ENCODE measurements around the gene STARD13. TPM values are rescaled to one million over a fixed set of nuclear protein-coding genes. Genes with fewer than 3 reads are reported as not detected.

The STARD13 gene
- total RNA-seq, 1 experiment from 2014 or later = 26.6 TPM

GRCh38 chr13:33249894-33250293 lies 35.7 kb downstream of the STARD13 start:
- Histone ChIP-seq H4K20me1 (ENCODE audit: low read length) (no peaks in the 10 kb centered on the region), H3K9ac (ENCODE audit: low read length) (no peak overlapping the region), H3F3A (ENCODE audit: low read length, unreplicated experiment) (peaks cover 7% of the 10 kb centered on the region), H3K27me3 (ENCODE audit: low read length) (no peaks in the 10 kb centered on the region), H3K79me2 (ENCODE audit: low read length) (peaks cover 84% of the 10 kb centered on the region), H3K27ac (ENCODE audit: low read length) (no peak overlapping the region), H3K4me2 (ENCODE audit: low read length) (no peak overlapping the region), H2AFZ (ENCODE audit: low read length) (no peak overlapping the region), H3K4me3 (ENCODE audit: low read length) (no peak overlapping the region), H3K4me1 (ENCODE audit: insufficient read depth, low read length) (peaks cover 39% of the 10 kb centered on the region), H3K9me3 (ENCODE audit: low read length) (no peaks in the 10 kb centered on the region), H3K36me3 (ENCODE audit: low read depth, low read length) (peaks cover 3% of the 10 kb centered on the region; the same call in 1 of the 2 replicates), H3K9me2 (replicated peaks; ENCODE audit: low read length) (no peaks in the 10 kb centered on the region)
- ChIA-PET CTCF (no interaction called here), POLR2A (ENCODE audit: unreplicated experiment) (no interaction called here)
- DNase-seq = no peak
- no TSS peak for BruUV-seq (replicated peaks)
- no peak for ATAC-seq
- intact Hi-C loops (cut with micrococcal nuclease) = no loop called here
- TF ChIP-seq CTCF (conservative IDR thresholded peaks at IDR 0.05; ENCODE audit: low read depth, low read length) (no peak), EZH2 (IDR thresholded peaks at IDR 0.05; ENCODE audit: low read length, unreplicated experiment) (no peak), EZH2phosphoT487 (IDR thresholded peaks at IDR 0.05; ENCODE audit: borderline replicate concordance, low read length) (no peak)

GRCh38 chr13:33249066-33249465 lies 36.5 kb downstream of the STARD13 start:
- H3K27me3 ChIP-seq (ENCODE audit: low read length) = no peaks in the 10 kb centered on the region
- TF ChIP-seq CTCF (conservative IDR thresholded peaks at IDR 0.05; ENCODE audit: low read depth, low read length) (no peak), EZH2 (IDR thresholded peaks at IDR 0.05; ENCODE audit: low read length, unreplicated experiment) (no peak), EZH2phosphoT487 (IDR thresholded peaks at IDR 0.05; ENCODE audit: borderline replicate concordance, low read length) (no peak)
- no peaks in the 10 kb centered on the region for H3K9me3 ChIP-seq (ENCODE audit: low read length)
- no peaks in the 10 kb centered on the region for H4K20me1 ChIP-seq (ENCODE audit: low read length)
- intact Hi-C loops (cut with micrococcal nuclease) = no loop called here
- peak; percentile 44 for DNase-seq
- H3K27ac ChIP-seq (ENCODE audit: low read length) = peak overlapping the region; percentile 33
- ChIA-PET POLR2A (ENCODE audit: unreplicated experiment) (no interaction called here), CTCF (interaction anchor here (0.7 kb wide), 1 partner anchor 10 kb away, joined by 3 read pairs; no protein-coding TSS in a partner anchor)
- peaks cover 7% of the 10 kb centered on the region for H3F3A ChIP-seq (ENCODE audit: low read length, unreplicated experiment)
- no peaks in the 10 kb centered on the region for H3K9me2 ChIP-seq (replicated peaks; ENCODE audit: low read length)
- H3K36me3 ChIP-seq (ENCODE audit: low read depth, low read length) = peaks cover 3% of the 10 kb centered on the region; the same call in 1 of the 2 replicates
- no peak overlapping the region for H2AFZ ChIP-seq (ENCODE audit: low read length)
- peaks cover 84% of the 10 kb centered on the region for H3K79me2 ChIP-seq (ENCODE audit: low read length)
- peak overlapping the region; percentile 61; the same call in 1 of the 2 replicates for H3K4me2 ChIP-seq (ENCODE audit: low read length)
- no peak overlapping the region for H3K9ac ChIP-seq (ENCODE audit: low read length)
- H3K4me3 ChIP-seq (ENCODE audit: low read length) = 0 out of 2 replicates have a peak overlapping the region, but pooled peaks have one; percentile 12
- BruUV-seq (replicated peaks) = no TSS peak
- peaks cover 39% of the 10 kb centered on the region for H3K4me1 ChIP-seq (ENCODE audit: insufficient read depth, low read length)
- ATAC-seq = no peak

- peaks cover 74% of the 10 kb centered on the region for H3K79me2 ChIP-seq (ENCODE audit: low read length)
- no peak for TF ChIP-seq CTCF (conservative IDR thresholded peaks at IDR 0.05; ENCODE audit: low read depth, low read length)
- no peak for TF ChIP-seq EZH2 (IDR thresholded peaks at IDR 0.05; ENCODE audit: low read length, unreplicated experiment)
- no peak for TF ChIP-seq EZH2phosphoT487 (IDR thresholded peaks at IDR 0.05; ENCODE audit: borderline replicate concordance, low read length)
- H3K27ac ChIP-seq (ENCODE audit: low read length) = no peak overlapping the region
- no peaks in the 10 kb centered on the region for H3K9me2 ChIP-seq (replicated peaks; ENCODE audit: low read length)
- H3K27me3 ChIP-seq (ENCODE audit: low read length) = no peaks in the 10 kb centered on the region
- POLR2A ChIA-PET (ENCODE audit: unreplicated experiment) = no interaction called here
- H3K9me3 ChIP-seq (ENCODE audit: low read length) = 0 out of 2 replicates have a peak, but pooled peaks cover 5% of the 10 kb centered on the region
- DNase-seq = no peak
- H3K4me3 ChIP-seq (ENCODE audit: low read length) = no peak overlapping the region
- H3K9ac ChIP-seq (ENCODE audit: low read length) = no peak overlapping the region
- no peak for ATAC-seq
- no TSS peak for BruUV-seq (replicated peaks)
- no peaks in the 10 kb centered on the region for H3F3A ChIP-seq (ENCODE audit: low read length, unreplicated experiment)
- H4K20me1 ChIP-seq (ENCODE audit: low read length) = no peaks in the 10 kb centered on the region
- H3K36me3 ChIP-seq (ENCODE audit: low read depth, low read length) = peaks cover 14% of the 10 kb centered on the region
- peaks cover 20% of the 10 kb centered on the region for H3K4me1 ChIP-seq (ENCODE audit: insufficient read depth, low read length)
- CTCF ChIA-PET = no interaction called here
- intact Hi-C loops (cut with micrococcal nuclease) = no loop called here
- H3K4me2 ChIP-seq (ENCODE audit: low read length) = no peak overlapping the region
- no peak overlapping the region for H2AFZ ChIP-seq (ENCODE audit: low read length)
Measured at GRCh38 chr13:33245505-33246158, 39.9 kb downstream of the STARD13 start.
